Subcutaneous adipose tissue (tissue), 4 donors: ENCODE results near the gene LARP1. TPM values are rescaled to one million over a fixed set of nuclear protein-coding genes. Genes with fewer than 3 reads are reported as not detected.

ENCODE experiments used
- total RNA-seq, 4 donors: library from RNA; depleted of rRNA; stranded (reverse); fragments of >200 nt; gene quantifications; one replicate each; pipeline ENCODE4 v1.1.0, GENCODE V29; 2016
- TF ChIP-seq, protein P1 (sequence below): fragments of 450-650 bp; IDR thresholded peaks from one replicate; pipeline ENCODE4 v1.5.1; 2016; ENCODE audit warnings: low read depth, mild to moderate bottlenecking, control low read depth, antibody characterized with exemption, moderate library complexity

The LARP1 gene
- total RNA-seq, 4 donors from 2014 or later: 77.7 to 172 (median 94.7) TPM

DNA sequence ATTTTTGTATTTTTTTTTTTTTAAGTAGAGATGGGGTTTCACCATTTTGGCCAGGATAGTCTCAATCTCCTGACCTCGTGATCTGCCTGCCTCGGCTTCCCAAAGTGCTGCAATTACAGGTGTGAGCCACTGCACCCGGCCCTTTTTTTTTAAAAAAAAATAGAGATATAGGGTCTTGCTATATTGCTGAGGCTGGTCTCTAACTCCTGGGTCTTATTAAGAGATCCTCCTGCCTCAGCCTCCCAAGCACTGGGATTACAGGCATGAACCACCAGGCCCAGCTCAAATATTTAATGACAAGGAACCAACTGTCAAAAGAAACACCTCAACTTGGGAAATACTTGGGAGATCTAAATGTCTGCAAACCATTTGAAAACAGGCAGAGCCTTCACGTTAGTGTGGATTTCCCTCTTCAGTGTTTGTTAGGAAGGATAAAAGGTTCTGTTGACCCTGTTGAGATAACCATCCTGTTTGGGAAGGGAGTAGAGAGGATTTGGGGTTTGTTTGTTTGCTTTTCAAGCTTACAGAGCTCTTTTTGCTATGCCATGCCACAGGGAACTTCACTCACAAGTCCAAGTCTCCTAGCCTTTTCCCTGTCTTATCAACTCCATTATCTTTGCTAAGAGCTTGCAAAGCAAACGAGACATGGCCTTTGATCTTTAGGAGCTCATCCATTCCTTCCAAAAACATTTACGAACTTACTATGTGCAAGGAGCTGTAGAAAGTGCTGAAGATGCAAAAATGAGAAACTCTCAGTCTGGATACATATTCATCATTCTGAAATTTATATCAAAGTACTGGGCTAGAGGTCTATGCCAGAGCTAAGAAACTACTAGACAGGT lies 87.7 kb downstream of the LARP1 start:
- TF ChIP-seq, protein P1, sequence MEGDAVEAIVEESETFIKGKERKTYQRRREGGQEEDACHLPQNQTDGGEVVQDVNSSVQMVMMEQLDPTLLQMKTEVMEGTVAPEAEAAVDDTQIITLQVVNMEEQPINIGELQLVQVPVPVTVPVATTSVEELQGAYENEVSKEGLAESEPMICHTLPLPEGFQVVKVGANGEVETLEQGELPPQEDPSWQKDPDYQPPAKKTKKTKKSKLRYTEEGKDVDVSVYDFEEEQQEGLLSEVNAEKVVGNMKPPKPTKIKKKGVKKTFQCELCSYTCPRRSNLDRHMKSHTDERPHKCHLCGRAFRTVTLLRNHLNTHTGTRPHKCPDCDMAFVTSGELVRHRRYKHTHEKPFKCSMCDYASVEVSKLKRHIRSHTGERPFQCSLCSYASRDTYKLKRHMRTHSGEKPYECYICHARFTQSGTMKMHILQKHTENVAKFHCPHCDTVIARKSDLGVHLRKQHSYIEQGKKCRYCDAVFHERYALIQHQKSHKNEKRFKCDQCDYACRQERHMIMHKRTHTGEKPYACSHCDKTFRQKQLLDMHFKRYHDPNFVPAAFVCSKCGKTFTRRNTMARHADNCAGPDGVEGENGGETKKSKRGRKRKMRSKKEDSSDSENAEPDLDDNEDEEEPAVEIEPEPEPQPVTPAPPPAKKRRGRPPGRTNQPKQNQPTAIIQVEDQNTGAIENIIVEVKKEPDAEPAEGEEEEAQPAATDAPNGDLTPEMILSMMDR: no peak

GRCh38 chr5:154844809-154845208 lies 89.6 kb downstream of the LARP1 start:
- TF ChIP-seq, protein P1: no peak

DNA sequence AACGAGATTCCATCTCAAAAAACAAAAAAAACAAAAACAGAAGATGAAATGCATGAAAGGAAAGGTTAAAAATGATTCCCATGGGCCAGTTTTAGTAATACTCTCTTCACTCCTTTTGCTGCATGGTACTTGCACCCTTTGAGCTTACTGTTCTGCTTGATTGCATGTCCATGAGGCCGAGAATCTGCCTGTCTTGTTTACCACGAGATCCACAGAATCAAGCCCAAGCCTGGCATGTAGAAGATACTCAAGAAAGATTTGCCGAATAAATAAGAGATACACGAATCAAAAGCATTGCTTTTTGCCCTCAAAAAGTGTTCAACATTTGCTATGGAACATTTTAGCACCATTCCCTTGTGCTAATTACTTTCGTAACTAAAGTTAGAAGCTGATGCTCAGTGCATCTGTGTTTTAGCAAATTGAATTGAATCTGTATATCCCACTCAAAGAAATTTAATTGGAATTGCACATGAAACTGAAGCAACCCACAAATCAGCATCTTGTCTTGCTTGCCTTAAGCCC lies 94.1 kb downstream of the LARP1 start:
- TF ChIP-seq, protein P1: no peak

- TF ChIP-seq, protein P1: no peak
These were observed 94.6 kb downstream of the LARP1 start for GRCh38 chr5:154849791-154850201.

GRCh38 chr5:154850255-154851062 lies 95.3 kb downstream of the LARP1 start, which contains the start of gene FAXDC2:
TSS of gene FAXDC2 (minus strand) at chr5:154850603. CDS start at chr5:154838178, 12,425 bp downstream.
- TF ChIP-seq, protein P1: no peak

DNA sequence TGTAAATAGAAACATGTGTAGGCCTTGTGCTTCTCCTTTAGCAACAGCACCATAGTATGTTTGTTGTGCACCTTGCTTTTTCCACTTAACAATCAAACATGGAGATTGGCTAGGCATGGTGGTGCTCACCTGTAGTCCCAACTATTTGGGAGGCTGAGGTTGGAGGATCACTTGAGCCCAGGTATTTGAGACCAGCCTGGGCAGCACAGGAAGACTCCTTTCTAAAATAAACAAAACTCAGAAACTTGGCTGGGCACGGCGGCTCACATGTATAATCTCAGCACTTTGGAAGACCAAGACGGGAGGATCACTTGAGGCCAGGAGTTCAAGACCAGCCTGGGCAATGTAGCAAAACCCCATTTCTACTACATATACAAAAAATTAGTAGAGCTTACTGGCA lies 96.2 kb downstream of the LARP1 start:
- TF ChIP-seq, protein P1: no peak
